Upper lobe of right lung (tissue), 1 donor: ENCODE results near the gene ATG4B. TPM values are rescaled to one million over a fixed set of nuclear protein-coding genes. Genes with fewer than 3 reads are reported as not detected.

ENCODE experiments used
- ATAC-seq: fragments of 200-7000 bp; cut with Tn5 transposase; one replicate; pipeline ENCODE4 v1.9.1; 2020; ENCODE audit warnings: mild to moderate bottlenecking, moderate library complexity
- DNase-seq: peaks from one replicate; pipeline ENCODE4 v3.0.0-alpha.2; 2020
- H3K27ac ChIP-seq: fragments of 200-600 bp; one replicate; pipeline ENCODE4 v1.8.0; 2022
- H3K27me3 ChIP-seq: fragments of 200-600 bp; one replicate; pipeline ENCODE4 v1.8.0; 2022; ENCODE audit warnings: mild to moderate bottlenecking
- H3K36me3 ChIP-seq: fragments of 200-600 bp; one replicate; pipeline ENCODE4 v1.8.0; 2022
- H3K4me1 ChIP-seq: fragments of 200-600 bp; one replicate; pipeline ENCODE4 v1.8.0; 2022
- H3K4me3 ChIP-seq: fragments of 200-600 bp; one replicate; pipeline ENCODE4 v1.8.0; 2022; ENCODE audit warnings: mild to moderate bottlenecking
- H3K9me3 ChIP-seq: fragments of 200-600 bp; one replicate; pipeline ENCODE4 v1.8.0; 2022
- intact Hi-C: fragments of 100-400 bp; cut with DNase I; formaldehyde crosslinking; loops from one replicate; pipeline ENCODE4 v1.11.0; 2022
- total RNA-seq: library from RNA; stranded (reverse); fragmentation: NEBNext Ultra II Directional; extraction: Animal tissue kit (Norgen Biotek cat#: 25700); gene quantifications from one replicate; pipeline ENCODE4 v1.2.1, GENCODE V29; 2021
- TF ChIP-seq, protein P1 (sequence below): fragments of 200-600 bp; IDR thresholded peaks from one replicate; pipeline ENCODE4 v1.8.0; 2022; ENCODE audit warnings: antibody characterized with exemption
- donor health status: DM: no; HTN: yes; CAD: no; lungs with severe emphysema.

The ATG4B gene
- total RNA-seq, 1 donor from 2014 or later = 72.0 TPM

- H3K4me3 ChIP-seq = no peak overlapping the region
- no peaks in the 10 kb centered on the region for H3K4me1 ChIP-seq
- no peaks in the 10 kb centered on the region for H3K9me3 ChIP-seq
- no peak overlapping the region for H3K27ac ChIP-seq
- H3K27me3 ChIP-seq = no peaks in the 10 kb centered on the region
- intact Hi-C loops = no loop called here
- peaks cover 73% of the 10 kb centered on the region for H3K36me3 ChIP-seq
- TF ChIP-seq, protein P1, sequence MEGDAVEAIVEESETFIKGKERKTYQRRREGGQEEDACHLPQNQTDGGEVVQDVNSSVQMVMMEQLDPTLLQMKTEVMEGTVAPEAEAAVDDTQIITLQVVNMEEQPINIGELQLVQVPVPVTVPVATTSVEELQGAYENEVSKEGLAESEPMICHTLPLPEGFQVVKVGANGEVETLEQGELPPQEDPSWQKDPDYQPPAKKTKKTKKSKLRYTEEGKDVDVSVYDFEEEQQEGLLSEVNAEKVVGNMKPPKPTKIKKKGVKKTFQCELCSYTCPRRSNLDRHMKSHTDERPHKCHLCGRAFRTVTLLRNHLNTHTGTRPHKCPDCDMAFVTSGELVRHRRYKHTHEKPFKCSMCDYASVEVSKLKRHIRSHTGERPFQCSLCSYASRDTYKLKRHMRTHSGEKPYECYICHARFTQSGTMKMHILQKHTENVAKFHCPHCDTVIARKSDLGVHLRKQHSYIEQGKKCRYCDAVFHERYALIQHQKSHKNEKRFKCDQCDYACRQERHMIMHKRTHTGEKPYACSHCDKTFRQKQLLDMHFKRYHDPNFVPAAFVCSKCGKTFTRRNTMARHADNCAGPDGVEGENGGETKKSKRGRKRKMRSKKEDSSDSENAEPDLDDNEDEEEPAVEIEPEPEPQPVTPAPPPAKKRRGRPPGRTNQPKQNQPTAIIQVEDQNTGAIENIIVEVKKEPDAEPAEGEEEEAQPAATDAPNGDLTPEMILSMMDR = no peak
- no peak for ATAC-seq
- peak; percentile 37 for DNase-seq
These were observed 39.9 kb upstream of the ATG4B start for GRCh38 chr2:241597561-241597960.

DNA sequence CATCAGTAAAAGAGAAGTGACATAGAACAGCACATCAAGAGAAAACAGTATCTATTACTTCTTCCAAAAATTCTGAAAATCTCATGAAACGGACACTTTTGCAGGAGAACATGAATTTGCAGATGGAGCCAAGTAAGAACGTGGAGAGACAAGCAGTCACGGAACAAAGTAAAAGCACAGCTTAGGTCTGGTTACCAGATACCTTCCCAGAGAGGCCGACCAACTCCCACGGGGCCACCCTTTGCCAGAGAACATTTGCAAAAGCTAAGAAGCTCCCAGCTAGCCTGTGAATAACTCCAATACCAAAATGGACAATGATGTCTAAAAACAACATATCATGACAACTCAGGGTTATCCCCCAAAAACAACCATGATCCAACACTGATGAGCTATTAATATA, 39.4 kb upstream of the ATG4B start:
- TF ChIP-seq, protein P1 = no peak
- Histone ChIP-seq H3K9me3 (no peaks in the 10 kb centered on the region), H3K36me3 (peaks cover 77% of the 10 kb centered on the region), H3K4me3 (no peak overlapping the region), H3K27me3 (no peaks in the 10 kb centered on the region), H3K27ac (no peak overlapping the region), H3K4me1 (no peaks in the 10 kb centered on the region)
- ATAC-seq (no peak), DNase-seq (peak; percentile 15)
- intact Hi-C loops = no loop called here

GRCh38 chr2:241598487-241598886, 39.0 kb upstream of the ATG4B start:
- H3K4me1 ChIP-seq = no peaks in the 10 kb centered on the region
- H3K27me3 ChIP-seq = no peaks in the 10 kb centered on the region
- DNase-seq (peak; percentile 61), ATAC-seq (peak; percentile 84)
- H3K27ac ChIP-seq = no peak overlapping the region
- no peaks in the 10 kb centered on the region for H3K9me3 ChIP-seq
- intact Hi-C loops = no loop called here
- no peak overlapping the region for H3K4me3 ChIP-seq
- H3K36me3 ChIP-seq = peaks cover 73% of the 10 kb centered on the region
- TF ChIP-seq, protein P1 = peak; percentile 37

DNA sequence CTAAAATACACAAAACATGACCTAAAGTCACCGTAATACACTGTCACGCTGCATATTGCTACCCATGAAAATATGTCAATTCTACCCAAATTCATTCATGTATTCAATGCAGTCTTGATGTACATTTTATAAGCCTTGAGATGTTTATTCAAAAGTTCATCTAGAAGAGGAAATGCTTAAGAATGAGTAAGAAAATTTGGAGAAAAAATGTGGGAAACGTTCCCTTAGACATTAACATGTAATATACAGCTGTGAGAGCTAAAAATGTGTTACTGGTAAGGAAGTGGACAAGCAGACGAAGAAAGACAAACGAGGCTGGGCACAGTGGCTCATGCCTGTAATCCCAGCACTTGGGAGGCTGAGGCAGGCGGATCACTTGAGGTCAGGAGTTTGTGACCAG, 37.9 kb upstream of the ATG4B start:
- intact Hi-C loops = no loop called here
- no peak overlapping the region for H3K27ac ChIP-seq
- H3K4me1 ChIP-seq = no peaks in the 10 kb centered on the region
- no peak for ATAC-seq
- no peak for DNase-seq
- H3K36me3 ChIP-seq = peaks cover 66% of the 10 kb centered on the region
- H3K4me3 ChIP-seq = no peak overlapping the region
- no peaks in the 10 kb centered on the region for H3K27me3 ChIP-seq
- TF ChIP-seq, protein P1 = no peak
- H3K9me3 ChIP-seq = no peaks in the 10 kb centered on the region

DNA sequence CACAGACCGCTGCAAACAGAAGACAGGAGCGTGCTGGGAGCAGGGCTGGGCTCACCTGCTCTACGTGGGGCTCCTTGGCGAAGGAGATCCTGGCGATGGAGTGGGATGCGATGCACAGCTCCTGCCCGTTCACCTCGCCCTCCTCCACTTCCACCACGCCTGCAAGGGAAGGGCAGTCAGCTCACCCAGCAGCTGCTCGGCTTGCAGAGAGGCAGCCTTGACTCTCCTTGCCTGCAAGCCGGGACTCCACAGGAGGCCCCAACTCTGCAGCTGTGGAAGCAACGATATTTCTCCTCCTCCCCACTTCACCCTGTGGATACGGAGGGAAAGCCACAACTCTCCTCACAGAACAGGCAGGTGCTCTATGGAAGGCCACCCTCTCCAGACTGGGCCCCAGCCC, 35.7 kb upstream of the ATG4B start:
- Histone ChIP-seq H3K27ac (no peak overlapping the region), H3K27me3 (no peaks in the 10 kb centered on the region), H3K4me3 (no peak overlapping the region), H3K36me3 (peaks cover 70% of the 10 kb centered on the region), H3K4me1 (no peaks in the 10 kb centered on the region), H3K9me3 (no peaks in the 10 kb centered on the region)
- ATAC-seq = no peak
- TF ChIP-seq, protein P1 = no peak
- no peak for DNase-seq
- intact Hi-C loops = no loop called here

GRCh38 chr2:241602720-241603119, 34.8 kb upstream of the ATG4B start:
- ATAC-seq = no peak
- intact Hi-C loops = no loop called here
- peaks cover 64% of the 10 kb centered on the region for H3K36me3 ChIP-seq

More at GRCh38 chr2:241602720-241603119, 34.8 kb upstream of the ATG4B start:
- Histone ChIP-seq H3K27ac (no peak overlapping the region), H3K27me3 (no peaks in the 10 kb centered on the region), H3K9me3 (no peaks in the 10 kb centered on the region), H3K4me1 (no peaks in the 10 kb centered on the region), H3K4me3 (no peak overlapping the region)
- TF ChIP-seq, protein P1 = no peak
- DNase-seq = peak; percentile 56
